HEK293 (cell line): ENCODE results near the gene PRKCE.

Experiments used
- CTCF ChIP-seq: fragments of 450-650 bp; formaldehyde crosslinking; IDR thresholded peaks from 2 replicates; pipeline ENCODE4 v1.5.1; 2016; ENCODE audit warnings: missing biosample characterization, missing genetic modification characterization
- GLIS2 ChIP-seq: fragments of 450-650 bp; formaldehyde crosslinking; IDR thresholded peaks from 2 replicates; pipeline ENCODE4 v1.5.1; 2016; ENCODE audit warnings: missing biosample characterization, missing genetic modification characterization
- KLF8 ChIP-seq: fragments of 450-650 bp; formaldehyde crosslinking; IDR thresholded peaks from 2 replicates; pipeline ENCODE4 v1.5.1; 2016; ENCODE audit warnings: missing biosample characterization, missing genetic modification characterization
- MEIS1 ChIP-seq: sonication (generic); formaldehyde crosslinking; IDR thresholded peaks from 2 replicates; pipeline ENCODE4 v1.8.1; 2022; ENCODE audit warnings: missing genetic modification reagents, mild to moderate bottlenecking, borderline replicate concordance
- PATZ1 ChIP-seq: fragments of 450-650 bp; formaldehyde crosslinking; IDR thresholded peaks from 2 replicates; pipeline ENCODE4 v1.5.1; 2016; ENCODE audit warnings: missing biosample characterization, missing genetic modification characterization
- PBX3 ChIP-seq: sonication (generic); formaldehyde crosslinking; IDR thresholded peaks from 2 replicates; pipeline ENCODE4 v1.8.1; 2022; ENCODE audit warnings: mild to moderate bottlenecking, moderate library complexity, missing genetic modification reagents
- PRDM1 ChIP-seq: fragments of 450-650 bp; formaldehyde crosslinking; IDR thresholded peaks from 2 replicates; pipeline ENCODE4; 2016; ENCODE audit warnings: missing biosample characterization, missing genetic modification characterization
- TCF7L2 ChIP-seq: IDR thresholded peaks from 2 replicates; pipeline ENCODE4 v1.6.1; 2011; ENCODE audit warnings: low read depth, mild to moderate bottlenecking, inconsistent platforms, low read length, moderate library complexity, borderline replicate concordance
- YY1 ChIP-seq: fragments of 450-650 bp; formaldehyde crosslinking; IDR thresholded peaks from 2 replicates; pipeline ENCODE4 v1.5.1; 2018; ENCODE audit warnings: missing biosample characterization, missing genetic modification characterization
- ZBTB21 ChIP-seq: fragments of 450-650 bp; formaldehyde crosslinking; IDR thresholded peaks from 2 replicates; pipeline ENCODE4 v1.5.1; 2017; ENCODE audit warnings: missing biosample characterization, missing genetic modification characterization
- ZBTB48 ChIP-seq: fragments of 450-650 bp; formaldehyde crosslinking; IDR thresholded peaks from 2 replicates; pipeline ENCODE4 v1.5.1; 2016; ENCODE audit warnings: missing biosample characterization, missing genetic modification characterization
- ZBTB49 ChIP-seq: fragments of 450-650 bp; formaldehyde crosslinking; IDR thresholded peaks from 2 replicates; pipeline ENCODE4 v1.5.1; 2016; ENCODE audit warnings: missing biosample characterization, missing genetic modification characterization, low read depth
- ZNF138 ChIP-seq: fragments of 450-650 bp; formaldehyde crosslinking; IDR thresholded peaks from 2 replicates; pipeline ENCODE4 v1.5.1; 2016; ENCODE audit warnings: missing biosample characterization, missing genetic modification characterization, borderline replicate concordance
- ZNF140 ChIP-seq: fragments of 450-650 bp; formaldehyde crosslinking; IDR thresholded peaks from 2 replicates; pipeline ENCODE4 v1.5.1; 2016; ENCODE audit warnings: missing biosample characterization, missing genetic modification characterization
- ZNF19 ChIP-seq: fragments of 450-650 bp; formaldehyde crosslinking; IDR thresholded peaks from 2 replicates; pipeline ENCODE4; 2016; ENCODE audit warnings: missing biosample characterization, missing genetic modification characterization, low read depth
- ZNF324 ChIP-seq: fragments of 450-650 bp; formaldehyde crosslinking; IDR thresholded peaks from 2 replicates; pipeline ENCODE4 v1.5.1; 2016; ENCODE audit warnings: missing biosample characterization, missing genetic modification characterization
- ZNF416 ChIP-seq: fragments of 450-650 bp; formaldehyde crosslinking; IDR thresholded peaks from 2 replicates; pipeline ENCODE4 v1.5.1; 2016; ENCODE audit warnings: missing biosample characterization, missing genetic modification characterization
- ZNF423 ChIP-seq: fragments of 450-650 bp; formaldehyde crosslinking; IDR thresholded peaks from 2 replicates; pipeline ENCODE4 v1.5.1; 2016; ENCODE audit warnings: missing biosample characterization, missing genetic modification characterization
- ZNF433 ChIP-seq: fragments of 450-650 bp; formaldehyde crosslinking; IDR thresholded peaks from 2 replicates; pipeline ENCODE4 v1.5.1; 2016; ENCODE audit warnings: missing biosample characterization, missing genetic modification characterization, low read depth
- ZNF473 ChIP-seq: fragments of 450-650 bp; formaldehyde crosslinking; IDR thresholded peaks from 2 replicates; pipeline ENCODE4 v1.5.1; 2017; ENCODE audit warnings: missing biosample characterization, missing genetic modification characterization
- ZNF514 ChIP-seq: fragments of 450-650 bp; formaldehyde crosslinking; IDR thresholded peaks from 2 replicates; pipeline ENCODE4 v1.5.1; 2016; ENCODE audit warnings: missing biosample characterization, missing genetic modification characterization
- ZNF621 ChIP-seq: fragments of 450-650 bp; formaldehyde crosslinking; IDR thresholded peaks from 2 replicates; pipeline ENCODE4 v1.5.1; 2017; ENCODE audit warnings: missing biosample characterization, missing genetic modification characterization
- ZNF624 ChIP-seq: fragments of 450-650 bp; formaldehyde crosslinking; IDR thresholded peaks from 2 replicates; pipeline ENCODE4 v1.5.1; 2017; ENCODE audit warnings: missing biosample characterization, missing genetic modification characterization
- ZNF645 ChIP-seq: fragments of 450-650 bp; formaldehyde crosslinking; IDR thresholded peaks from 2 replicates; pipeline ENCODE4; 2016; ENCODE audit warnings: missing biosample characterization, missing genetic modification characterization
- ZNF670 ChIP-seq: fragments of 450-650 bp; formaldehyde crosslinking; IDR thresholded peaks from 2 replicates; pipeline ENCODE4 v1.5.1; 2016; ENCODE audit warnings: missing biosample characterization, missing genetic modification characterization, low read depth
- ZNF837 ChIP-seq: fragments of 450-650 bp; formaldehyde crosslinking; IDR thresholded peaks from 2 replicates; pipeline ENCODE4 v1.5.1; 2016; ENCODE audit warnings: missing biosample characterization, missing genetic modification characterization
- ZSCAN18 ChIP-seq: fragments of 450-650 bp; formaldehyde crosslinking; IDR thresholded peaks from 2 replicates; pipeline ENCODE4 v1.5.1; 2016; ENCODE audit warnings: missing biosample characterization, missing genetic modification characterization
- TF ChIP-seq, protein P1 (sequence below): fragments of 450-650 bp; formaldehyde crosslinking; IDR thresholded peaks from 2 replicates; pipeline ENCODE4 v1.5.1; 2016; ENCODE audit warnings: missing biosample characterization, missing genetic modification characterization

The PRKCE gene

GRCh38 chr2:45650851-45651414, 542 bp upstream of the PRKCE start (continued):
- TF ChIP-seq ZSCAN18 (tag by site-specific recombination): peak; percentile 92; the same call in 1 of the 2 replicates
- TF ChIP-seq PATZ1: peak; percentile 83
- no peak for TF ChIP-seq ZNF140 (tag by site-specific recombination)
- no peak for TF ChIP-seq TCF7L2
- TF ChIP-seq ZNF624 (tag by site-specific recombination): no peak
- TF ChIP-seq GLIS2 (tag by site-specific recombination): peak; percentile 78
- TF ChIP-seq ZNF423 (tag by site-specific recombination): peak; percentile 64; the same call in 1 of the 2 replicates
- TF ChIP-seq ZNF416 (tag by site-specific recombination): no peak
- peak; percentile 82 for TF ChIP-seq PRDM1 (tag by site-specific recombination)
- no peak for TF ChIP-seq ZNF138
- no peak for TF ChIP-seq YY1
- TF ChIP-seq PBX3 (CRISPR knock-in tag): peak; percentile 89
- peak; percentile 90 for TF ChIP-seq ZBTB21 (tag by site-specific recombination)
- peak; percentile 71 for TF ChIP-seq KLF8 (tag by site-specific recombination)
- TF ChIP-seq ZNF837 (tag by site-specific recombination): no peak
- no peak for TF ChIP-seq ZNF645 (tag by site-specific recombination)
- no peak for TF ChIP-seq ZNF433 (tag by site-specific recombination)
- TF ChIP-seq ZNF19: no peak
- TF ChIP-seq ZNF621: no peak
- TF ChIP-seq, protein P1, sequence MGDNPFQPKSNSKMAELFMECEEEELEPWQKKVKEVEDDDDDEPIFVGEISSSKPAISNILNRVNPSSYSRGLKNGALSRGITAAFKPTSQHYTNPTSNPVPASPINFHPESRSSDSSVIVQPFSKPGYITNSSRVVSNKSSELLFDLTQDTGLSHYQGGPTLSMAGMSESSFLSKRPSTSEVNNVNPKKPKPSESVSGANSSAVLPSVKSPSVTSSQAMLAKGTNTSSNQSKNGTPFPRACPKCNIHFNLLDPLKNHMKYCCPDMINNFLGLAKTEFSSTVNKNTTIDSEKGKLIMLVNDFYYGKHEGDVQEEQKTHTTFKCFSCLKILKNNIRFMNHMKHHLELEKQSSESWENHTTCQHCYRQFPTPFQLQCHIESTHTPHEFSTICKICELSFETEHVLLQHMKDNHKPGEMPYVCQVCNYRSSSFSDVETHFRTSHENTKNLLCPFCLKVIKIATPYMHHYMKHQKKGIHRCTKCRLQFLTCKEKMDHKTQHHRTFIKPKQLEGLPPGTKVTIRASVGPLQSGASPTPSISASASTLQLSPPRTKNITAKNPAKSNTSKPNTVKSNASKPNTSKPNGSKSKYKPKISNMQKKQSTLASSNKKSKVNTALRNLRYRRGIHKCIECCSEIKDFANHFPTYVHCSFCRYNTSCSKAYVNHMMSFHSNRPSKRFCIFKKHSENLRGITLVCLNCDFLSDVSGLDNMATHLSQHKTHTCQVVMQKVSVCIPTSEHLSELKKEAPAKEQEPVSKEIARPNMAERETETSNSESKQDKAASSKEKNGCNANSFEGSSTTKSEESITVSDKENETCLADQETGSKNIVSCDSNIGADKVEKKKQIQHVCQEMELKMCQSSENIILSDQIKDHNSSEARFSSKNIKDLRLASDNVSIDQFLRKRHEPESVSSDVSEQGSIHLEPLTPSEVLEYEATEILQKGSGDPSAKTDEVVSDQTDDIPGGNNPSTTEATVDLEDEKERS (tag by site-specific recombination): no peak
- no peak for TF ChIP-seq MEIS1
- TF ChIP-seq ZNF514 (tag by site-specific recombination): no peak
- TF ChIP-seq ZBTB49 (tag by site-specific recombination): no peak
- no peak for TF ChIP-seq ZNF473
- TF ChIP-seq ZNF324: peak; percentile 95
- TF ChIP-seq CTCF: peak; percentile 99
- no peak for TF ChIP-seq ZNF670 (tag by site-specific recombination)
- peak; percentile 58; the same call in 1 of the 2 replicates for TF ChIP-seq ZBTB48 (tag by site-specific recombination)
